ENCODE measurements around the gene MUL1. TPM values are rescaled to one million over a fixed set of nuclear protein-coding genes. Genes with fewer than 3 reads are reported as not detected.

Gene MUL1
- total and polyA plus RNA-seq, 2 of the 8 experiments (the other 6 are each of a cell fraction or from before 2014, with no cell fraction given) = 16.4 to 20.8 TPM

- Histone ChIP-seq H3K23me2 (ENCODE audit: low read depth, low read length) (peaks cover 14% of the 10 kb centered on the region; the same call in 1 of the 2 replicates), H3K36me3 (ENCODE audit: control insufficient read depth in 2 of 4, insufficient read depth in 4 of 4, low read length in 3 of 4) (no peaks in the 10 kb centered on the region), H2BK5ac (ENCODE audit: low read depth, low read length) (no peak overlapping the region), H2BK20ac (ENCODE audit: low read length) (no peak overlapping the region), H4K5ac (ENCODE audit: insufficient read length, low read depth, low read length) (no peak overlapping the region), H2AK5ac (ENCODE audit: low read depth, low read length) (no peak overlapping the region), H3K27ac (ENCODE audit: low read depth, low read length) (no peak overlapping the region), H3K14ac (ENCODE audit: insufficient read length) (no peak overlapping the region), H3K79me2 (ENCODE audit: control insufficient read depth in 1 of 2, insufficient read depth in 2 of 2, low read length in 2 of 2) (no peaks in the 10 kb centered on the region), H3K9ac (replicated peaks in 1 of 4; ENCODE audit: extremely low read depth in 1 of 4, low read depth in 3 of 4, low read length in 3 of 4) (no peak overlapping the region), H3K79me1 (ENCODE audit: low read depth, low read length) (no peaks in the 10 kb centered on the region), H3K18ac (ENCODE audit: extremely low read depth, low read length) (no peak overlapping the region), H3K23ac (ENCODE audit: insufficient read length) (no peak overlapping the region), H2AFZ (ENCODE audit: low read length) (no peak overlapping the region), H3K4me3 (ENCODE audit: extremely low read depth in 1 of 4, insufficient read depth in 2 of 4, low read depth in 3 of 4, low read length in 4 of 4) (no peak overlapping the region), H3K4me1 (replicated peaks in 1 of 4; ENCODE audit: control insufficient read depth in 3 of 4, insufficient read depth in 4 of 4, low read length in 3 of 4) (no peaks in the 10 kb centered on the region), H3K4ac (replicated peaks; ENCODE audit: insufficient read length, low read depth, low read length) (no peak overlapping the region), H3K56ac (replicated peaks; ENCODE audit: insufficient read length, low read depth, low read length) (no peak overlapping the region), H2BK12ac (ENCODE audit: low read depth, low read length) (no peak overlapping the region), H4K20me1 (replicated peaks in 1 of 2; ENCODE audit: control insufficient read depth in 1 of 2, insufficient read depth in 2 of 2, low read length in 2 of 2) (peaks cover 0 to 6% of the 10 kb centered on the region in 2 experiments), H2BK120ac (replicated peaks; ENCODE audit: low read depth, low read length) (no peak overlapping the region), H4K8ac (ENCODE audit: extremely low read depth, insufficient read depth, low read length) (no peak overlapping the region), H2BK15ac (ENCODE audit: low read length) (no peak overlapping the region), H3K27me3 (replicated peaks in 1 of 4; ENCODE audit: control insufficient read depth in 3 of 4, extremely low read depth in 1 of 4, insufficient read depth in 3 of 4, low read length in 3 of 4) (no peaks in the 10 kb centered on the region; a peak in 1 of 7 replicates), H3K9me3 (ENCODE audit: insufficient read depth in 2 of 2, low read depth in 1 of 2, low read length in 1 of 2) (peaks cover 0 to 4% of the 10 kb centered on the region in 2 experiments; a peak in 1 of 4 replicates), H3K4me2 (ENCODE audit: insufficient read depth in 1 of 2, low read depth in 2 of 2, low read length in 2 of 2) (no peak overlapping the region), H4K91ac (replicated peaks; ENCODE audit: insufficient read length, low read length) (no peak overlapping the region)
- FAIRE-seq (no peak), DNase-seq (ENCODE audit: low read depth in 1 of 2, low spot score in 2 of 2) (no peak)
- ChIA-PET POLR2A (ENCODE audit: partially characterized antibody) (interaction anchor here (0.9 kb wide), 1 partner anchor 187 kb away, joined by 6 read pairs; no protein-coding TSS in a partner anchor), CTCF (ENCODE audit: partially characterized antibody) (interaction anchor here (0.6 to 3.2 kb wide), 5 partner anchors 13 to 70 kb away, joined by 3 to 11 read pairs (median 3); no protein-coding TSS in a partner anchor)
- WGBS, 2 experiments (ENCODE audit: extremely low coverage in 1 of 2, insufficient coverage in 1 of 2, insufficient read length in 1 of 2, insufficient replicate concordance in 2 of 2, low coverage in 1 of 2, low lambda C conversion rate in 2 of 2, missing lambda C conversion rate in 1 of 2) = 95% methylated on average over 2 of the region's 2 CpGs; no CpG with 5 or more reads in 1 of the 2 experiments
- TF ChIP-seq USF2 (IDR thresholded peaks at IDR 0.05; ENCODE audit: low read length) (peak; percentile 16; the same call in 1 of the 2 replicates), TCF12 (IDR thresholded peaks at IDR 0.05; ENCODE audit: low read depth, low read length) (no peak)
These were observed 49.2 kb downstream of the MUL1 start for GRCh38 chr1:20458717-20459116.
